GM12878 (cell line): ENCODE measurements around the gene PDCD11.

ENCODE experiments used
- BHLHE40 ChIP-seq, 2 experiments: fragments of 450-650 bp in 1 of 2; IDR thresholded peaks; 2 replicates each; pipeline ENCODE4 v1.6.1; 2011 to 2017; ENCODE audit warnings: low read depth in 2 of 2, borderline replicate concordance in 1 of 2, improper control_type of control experiment in 1 of 2, low read length in 1 of 2, mild to moderate bottlenecking in 1 of 2
- CTCF ChIP-seq, 3 experiments: IDR thresholded peaks in 2 of 3; conservative IDR thresholded peaks in 1 of 3; 2 replicates each; pipeline ENCODE4 v1.5.1; 2011; ENCODE audit warnings: low read depth in 3 of 3, low read length in 3 of 3, mild to moderate bottlenecking in 3 of 3, control low read depth in 2 of 3, moderate library complexity in 2 of 3, inconsistent platforms in 1 of 3, mixed read lengths in 1 of 3; ENCODE audit not compliant: control insufficient read depth in 2 of 3, insufficient read depth in 1 of 3; ENCODE audit errors: extremely low read depth in 1 of 3
- ESRRA ChIP-seq: IDR thresholded peaks from 2 replicates; pipeline ENCODE4 v1.6.1; 2012; ENCODE audit warnings: mild to moderate bottlenecking, low read length, improper control_type of control experiment
- FOXK2 ChIP-seq: fragments of 450-650 bp; IDR thresholded peaks from 2 replicates; pipeline ENCODE4 v1.6.1; 2017; ENCODE audit warnings: mild to moderate bottlenecking, moderate library complexity
- HDGF ChIP-seq: fragments of 450-650 bp; IDR thresholded peaks from 2 replicates; pipeline ENCODE4 v1.6.1; 2016; ENCODE audit warnings: antibody characterized with exemption
- JUND ChIP-seq: IDR thresholded peaks from 2 replicates; pipeline ENCODE4 v1.6.1; 2012; ENCODE audit warnings: low read depth, mild to moderate bottlenecking, low read length, improper control_type of control experiment, moderate library complexity
- MLLT1 ChIP-seq: fragments of 450-650 bp; IDR thresholded peaks from 2 replicates; pipeline ENCODE4 v1.6.1; 2016; ENCODE audit warnings: mild to moderate bottlenecking
- REST ChIP-seq: IDR thresholded peaks from 2 replicates; pipeline ENCODE4 v1.6.1; 2012; ENCODE audit warnings: mild to moderate bottlenecking, low read depth, low read length
- SMAD5 ChIP-seq: IDR thresholded peaks from 2 replicates; pipeline ENCODE4 v1.6.1; 2016; ENCODE audit warnings: antibody characterized with exemption, low read depth
- SPI1 ChIP-seq: IDR thresholded peaks from 2 replicates; pipeline ENCODE4 v1.6.1; 2011; ENCODE audit warnings: low read depth, mild to moderate bottlenecking, low read length, moderate library complexity, borderline replicate concordance; ENCODE audit not compliant: insufficient read depth

- TF ChIP-seq CTCF (IDR thresholded peaks at IDR 0.05 in 2 of 3, conservative IDR thresholded peaks at IDR 0.05 in 1 of 3; ENCODE audit: control insufficient read depth in 2 of 3, extremely low read depth in 1 of 3, insufficient read depth in 1 of 3, low read depth in 3 of 3, low read length in 3 of 3) (no peak), ESRRA (no peak), REST (no peak), BHLHE40 (IDR thresholded peaks at IDR 0.05; ENCODE audit: borderline replicate concordance in 1 of 2, low read depth in 2 of 2, low read length in 1 of 2) (no peak), MLLT1 (no peak), HDGF (no peak), FOXK2 (no peak), JUND (no peak), SMAD5 (no peak), SPI1 (no peak)
Measured at GRCh38 chr10:103491729-103492364, 95.4 kb downstream of the PDCD11 start.
